HG03095 (cell line): ENCODE data around the gene RAPGEF1.

Experiments
- ATAC-seq: cut with Tn5 transposase; IDR thresholded peaks from one replicate; pipeline ENCODE4 v1.9.1; 2021; ENCODE audit warnings: moderate library complexity; ENCODE audit not compliant: unreplicated experiment

The RAPGEF1 gene

DNA sequence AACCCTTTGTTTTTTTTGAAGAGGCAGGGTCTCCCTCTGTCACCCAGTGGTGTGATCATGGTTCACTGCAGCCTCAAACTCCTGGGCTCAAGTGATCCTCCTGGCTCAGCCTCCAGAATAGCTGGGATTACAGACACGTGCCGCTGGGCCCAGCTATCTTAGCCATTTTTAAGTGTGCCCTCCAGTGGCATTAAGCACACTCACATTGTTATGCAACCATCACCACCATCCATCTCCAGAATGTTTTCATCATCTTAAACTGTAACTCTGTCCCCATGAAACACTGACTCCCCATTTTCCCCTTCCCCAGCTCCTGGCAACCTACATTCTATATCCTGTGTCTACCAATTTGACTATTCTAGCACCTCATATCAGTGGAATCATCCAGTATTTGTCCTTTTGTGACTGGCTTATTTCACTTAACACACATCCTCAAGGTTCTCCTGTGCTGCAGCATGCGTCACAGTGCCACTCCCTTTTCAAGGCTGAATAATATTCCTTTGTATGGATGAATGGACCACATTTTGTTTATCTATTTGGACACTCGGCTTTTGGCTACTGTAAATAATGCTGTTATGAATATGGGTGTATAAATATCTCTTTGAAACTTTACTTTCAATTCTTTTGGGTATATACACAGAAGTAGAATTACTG lies 12.5 kb upstream of the RAPGEF1 start:
- no peak for ATAC-seq

DNA sequence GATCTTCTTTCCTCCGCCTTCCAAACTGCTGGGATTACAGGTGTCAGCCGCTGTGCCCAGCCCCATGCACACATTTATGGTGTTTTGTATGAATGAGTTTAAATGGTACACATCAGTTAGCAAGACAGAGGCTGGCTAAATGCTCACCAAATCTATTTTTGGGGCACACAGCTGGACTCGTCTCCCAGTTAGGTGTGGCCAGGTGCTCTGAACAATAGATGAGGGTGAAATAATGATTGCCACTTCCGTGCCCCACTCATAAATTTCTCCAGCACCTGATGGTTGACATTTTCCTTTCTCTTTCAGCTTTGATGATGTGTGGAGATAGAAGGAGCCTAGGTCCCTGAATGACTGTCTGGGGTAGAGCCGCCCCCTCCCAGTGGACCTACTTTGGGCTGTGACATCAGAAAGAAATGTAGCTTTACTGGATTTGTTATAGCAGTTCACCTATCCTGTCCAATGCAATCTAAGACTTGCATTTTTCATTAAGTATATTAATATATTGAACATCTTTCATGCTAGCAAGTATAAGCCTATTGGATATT lies 8.6 kb upstream of the RAPGEF1 start:
- no peak for ATAC-seq

DNA sequence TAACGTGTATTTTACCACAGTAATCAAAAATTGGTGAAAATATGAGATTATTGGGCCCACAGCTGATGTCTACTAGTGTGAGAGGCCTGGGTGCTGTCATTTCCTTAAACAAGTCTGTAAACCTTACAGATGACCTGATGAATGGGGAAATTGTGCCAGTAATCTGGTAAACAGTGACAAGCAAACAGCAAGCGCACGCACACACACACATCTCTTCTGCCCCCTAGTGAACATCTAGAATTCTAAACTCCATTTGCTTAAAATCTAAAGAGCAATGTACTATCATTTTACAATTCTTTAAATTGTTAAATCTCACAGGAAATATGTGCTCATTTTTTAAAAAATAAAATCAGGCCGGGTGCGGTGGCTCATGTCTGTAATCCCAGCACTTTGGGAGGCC lies 7.5 kb upstream of the RAPGEF1 start:
- ATAC-seq: no peak

DNA sequence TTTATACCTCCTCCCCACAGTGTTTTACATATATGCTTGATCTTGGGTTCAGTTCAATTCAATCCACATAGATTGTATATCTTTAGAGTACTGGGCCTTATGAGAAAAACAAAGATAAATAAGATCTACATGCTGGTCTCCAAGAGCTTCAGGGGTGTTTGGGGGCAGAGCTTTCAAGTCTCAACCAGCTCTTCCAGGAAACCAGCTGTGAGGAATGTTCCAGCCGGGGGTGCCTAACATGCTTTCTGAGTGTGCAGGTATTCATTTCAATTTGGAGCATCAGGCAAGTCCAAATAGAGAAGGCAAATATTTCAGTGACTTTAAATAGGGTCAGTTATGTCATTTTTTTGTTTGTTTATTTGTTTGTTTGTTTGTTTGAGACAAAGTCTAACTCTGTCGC lies 5.7 kb upstream of the RAPGEF1 start:
- no peak for ATAC-seq

DNA sequence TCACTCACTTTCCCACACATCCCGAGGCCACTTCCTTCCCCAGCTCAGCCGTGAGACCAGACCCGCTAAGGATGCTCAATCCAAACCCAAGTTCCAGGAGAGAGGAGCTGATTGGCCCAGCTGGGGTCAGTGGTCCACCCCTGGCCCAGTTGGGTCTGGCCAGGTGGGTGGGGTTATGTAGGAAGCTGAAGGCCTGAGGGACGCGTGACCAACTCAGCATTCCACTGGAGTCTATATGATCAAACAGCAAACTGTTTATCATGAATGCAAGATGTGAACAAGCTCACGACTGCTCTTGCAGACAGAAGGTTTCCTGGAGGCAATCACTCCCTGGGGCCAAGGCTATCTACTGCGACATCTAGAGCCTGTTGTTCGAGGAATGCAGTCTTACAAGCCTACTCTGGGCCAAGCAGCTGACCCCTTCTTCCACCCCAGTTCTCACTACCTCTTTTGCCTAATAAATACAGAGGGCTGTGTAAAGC lies 4.9 kb upstream of the RAPGEF1 start:
- no peak for ATAC-seq

DNA sequence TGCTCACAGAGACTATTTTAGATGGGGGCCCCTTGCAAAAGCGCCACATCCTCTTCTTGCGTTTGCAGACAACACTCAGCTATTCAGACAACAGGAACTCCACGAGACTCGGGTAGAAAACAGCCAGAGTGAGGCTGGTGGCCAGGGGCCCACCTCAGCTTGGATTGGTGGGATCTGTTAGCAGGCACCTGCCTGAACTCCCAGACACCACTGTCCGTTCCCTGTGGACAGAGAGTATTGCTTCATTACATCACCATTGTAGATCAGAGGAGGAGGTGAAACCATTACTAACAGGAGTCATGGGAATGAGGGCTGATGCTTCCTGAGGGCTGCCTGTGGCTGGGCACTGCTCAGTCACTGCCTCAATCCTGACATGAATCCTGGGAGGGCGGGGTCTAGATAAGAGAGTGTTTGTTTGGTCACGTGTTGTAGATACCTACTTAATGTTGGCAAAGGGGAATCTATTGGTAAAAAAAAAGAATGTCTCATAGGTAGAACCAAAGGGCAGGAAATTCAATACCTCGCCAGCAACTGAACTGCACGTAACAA lies 4.4 kb upstream of the RAPGEF1 start:
- ATAC-seq: no peak

DNA sequence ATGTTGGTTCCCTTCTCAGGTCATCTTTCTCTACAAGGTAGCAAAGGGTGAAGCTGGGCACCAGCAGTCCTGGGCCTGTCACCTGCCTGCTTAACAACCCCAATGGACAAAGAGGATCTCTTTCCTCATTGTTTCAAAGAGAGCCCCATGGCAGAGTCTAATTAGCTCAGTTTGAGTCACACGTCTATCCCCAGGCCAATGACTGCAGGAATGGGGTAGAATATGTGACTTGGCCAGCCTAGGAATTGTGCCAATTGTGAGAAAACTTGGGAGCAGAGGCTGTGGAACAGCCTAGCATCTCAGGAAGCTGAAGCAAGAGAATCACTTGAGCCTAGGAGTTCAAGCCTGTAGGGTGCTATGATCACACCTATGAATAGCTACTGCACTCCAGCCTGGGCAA lies 3.6 kb upstream of the RAPGEF1 start:
- no peak for ATAC-seq

DNA sequence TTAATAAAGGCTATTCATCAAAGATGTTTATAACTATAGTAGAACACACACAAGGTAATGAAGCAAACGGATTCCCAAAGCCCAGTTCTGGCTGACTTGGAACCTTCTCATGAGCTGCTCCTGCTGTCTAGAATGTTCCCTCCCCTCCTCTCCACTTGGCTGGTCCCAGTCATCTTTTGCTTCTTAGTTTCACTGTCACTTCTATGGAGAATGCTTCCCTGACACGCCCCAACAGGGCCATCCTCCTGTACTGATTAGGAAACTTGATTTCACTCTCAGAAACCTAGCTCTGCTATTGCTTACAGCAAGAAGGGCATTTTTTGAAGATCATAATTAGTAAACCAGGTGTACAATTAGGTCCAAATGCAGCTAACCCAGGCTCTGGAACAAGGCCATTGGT lies 3.2 kb upstream of the RAPGEF1 start:
- no peak for ATAC-seq

DNA sequence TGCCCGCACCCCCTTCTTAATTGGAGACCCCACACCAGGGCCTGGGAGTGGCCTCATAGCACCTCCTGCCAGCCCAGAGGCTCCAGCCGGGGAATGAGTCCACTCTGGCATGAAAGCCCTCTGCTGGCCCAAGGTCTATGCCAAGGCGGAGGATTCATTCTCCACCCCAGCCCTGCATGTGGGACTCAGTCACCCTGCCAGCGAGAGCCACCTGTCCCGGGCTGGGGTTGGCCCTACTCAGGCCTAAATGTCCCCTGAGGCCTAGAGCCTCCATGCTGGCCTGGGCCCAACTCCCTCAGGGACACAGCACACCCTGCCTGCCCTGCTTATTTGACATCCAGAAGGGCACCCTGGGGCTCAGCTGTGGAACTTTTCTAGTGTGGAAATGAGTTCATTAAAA lies 1.0 kb upstream of the RAPGEF1 start:
- ATAC-seq: no peak

DNA sequence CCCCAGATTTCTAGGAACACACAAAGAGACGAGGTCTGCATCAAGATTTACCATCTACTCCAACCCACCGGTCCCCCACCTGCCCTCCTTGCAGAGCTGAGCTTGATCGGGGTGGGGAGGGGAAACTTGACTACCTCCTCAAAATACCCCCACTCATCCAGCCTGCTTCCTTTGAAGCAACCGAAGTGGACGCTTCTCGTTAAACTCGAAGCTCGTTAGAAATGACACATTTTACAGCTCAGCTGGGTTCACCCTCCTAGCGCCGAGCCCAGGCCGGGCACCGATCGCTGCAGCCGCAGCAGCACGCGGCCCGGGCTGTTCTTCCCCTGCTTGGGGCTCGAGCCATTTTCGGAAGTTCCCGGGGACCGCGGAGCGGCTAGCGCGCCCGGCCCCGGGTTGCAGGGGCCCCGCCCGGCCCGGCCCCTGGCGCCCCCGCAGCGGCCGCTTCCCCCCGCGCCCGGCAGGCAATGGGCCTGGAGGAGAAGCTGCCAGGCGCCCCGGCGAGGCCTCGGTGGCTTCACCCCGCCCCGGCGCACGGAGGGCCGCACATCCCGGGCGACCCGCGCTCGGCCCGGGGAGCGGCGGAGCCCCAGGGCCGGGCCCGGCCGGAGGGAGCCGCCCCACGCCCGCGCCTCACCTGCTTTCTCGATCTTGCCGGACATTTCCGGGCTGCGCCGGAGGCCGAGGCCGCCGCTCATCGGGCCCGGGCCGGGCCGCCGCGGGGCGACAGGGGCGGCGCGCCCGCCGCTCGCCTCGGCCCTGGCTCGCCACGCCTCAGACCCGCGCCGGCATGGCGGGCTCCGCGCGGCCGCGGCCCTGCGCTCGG lies 530 bp downstream of the RAPGEF1 start:
- no peak for ATAC-seq

DNA sequence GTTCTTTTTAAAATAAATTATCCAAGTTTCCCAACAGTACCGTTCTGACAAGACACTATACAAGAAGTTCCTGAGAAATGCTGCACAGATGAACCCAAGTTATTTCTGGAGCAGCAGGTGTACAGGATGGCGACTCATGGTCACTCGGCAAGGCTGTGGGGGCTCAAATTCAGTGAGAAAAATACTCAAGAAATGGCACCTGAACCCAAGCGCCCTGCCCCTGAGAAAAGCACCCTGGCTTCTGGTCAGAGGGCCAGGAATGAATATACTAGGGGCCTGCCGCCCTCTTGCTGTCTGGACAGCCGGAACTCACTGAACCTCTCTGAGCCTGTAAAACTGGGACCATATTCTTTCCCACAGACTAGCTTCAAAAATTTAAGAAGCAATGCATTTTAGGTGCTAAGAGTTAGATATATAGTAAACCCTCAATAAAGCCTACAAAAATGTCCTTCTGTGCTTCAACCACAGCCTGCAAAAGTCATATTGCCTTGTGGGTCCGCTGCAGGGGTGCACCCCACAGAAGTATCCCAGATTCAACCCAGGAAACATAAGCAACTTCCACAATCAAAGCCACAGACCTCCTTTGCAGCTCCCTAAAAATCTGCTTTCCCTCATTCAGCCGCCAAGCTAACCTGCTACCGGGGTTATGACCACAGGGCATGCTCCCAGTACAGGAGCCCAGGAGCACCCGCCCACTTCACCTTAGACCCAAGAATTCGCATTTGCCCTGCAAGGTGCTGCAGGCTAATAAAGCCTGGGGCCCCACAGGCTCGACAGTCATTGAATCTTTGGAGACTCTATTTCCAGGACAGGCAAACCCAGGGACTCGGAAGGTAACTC lies 1.4 kb downstream of the RAPGEF1 start:
- ATAC-seq: no peak

DNA sequence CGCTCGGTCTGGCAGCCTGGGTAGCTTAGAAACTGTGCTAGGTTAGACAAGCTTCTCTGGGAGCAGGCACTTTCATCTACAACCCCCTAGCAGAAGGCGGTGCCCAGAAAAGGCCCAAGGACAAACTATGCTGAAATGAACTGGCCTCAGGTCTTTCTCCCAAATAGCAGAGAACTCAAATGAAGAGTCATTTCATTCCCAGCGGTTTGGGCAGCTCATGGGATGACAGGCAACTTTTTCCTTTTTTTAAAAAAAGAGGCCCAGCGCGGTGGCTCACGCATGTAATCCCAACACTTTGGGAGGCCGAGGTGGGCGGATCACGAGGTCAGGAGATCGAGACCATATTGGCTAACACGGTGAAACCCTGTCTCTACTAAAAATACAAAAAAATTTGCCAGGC lies 2.5 kb downstream of the RAPGEF1 start:
- ATAC-seq: no peak

DNA sequence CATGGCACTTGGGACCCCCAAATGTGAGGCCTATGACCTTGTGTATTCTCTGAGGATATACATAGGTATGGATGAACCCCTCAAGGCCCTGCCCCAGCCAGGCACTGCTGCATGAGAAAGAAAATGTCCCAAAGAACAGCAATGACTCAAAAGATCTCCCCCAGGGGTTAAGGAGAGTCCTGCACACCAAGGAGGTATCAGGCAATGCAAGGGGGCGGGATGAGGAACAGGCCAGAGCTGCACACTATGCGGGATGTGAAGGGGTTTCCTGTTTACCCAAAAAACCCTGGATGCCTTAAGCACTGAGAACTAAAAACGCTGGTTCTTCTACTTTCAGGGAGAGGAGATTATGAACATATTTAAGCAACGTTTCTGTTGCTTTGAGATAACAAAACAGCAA lies 3.4 kb downstream of the RAPGEF1 start:
- ATAC-seq: no peak

DNA sequence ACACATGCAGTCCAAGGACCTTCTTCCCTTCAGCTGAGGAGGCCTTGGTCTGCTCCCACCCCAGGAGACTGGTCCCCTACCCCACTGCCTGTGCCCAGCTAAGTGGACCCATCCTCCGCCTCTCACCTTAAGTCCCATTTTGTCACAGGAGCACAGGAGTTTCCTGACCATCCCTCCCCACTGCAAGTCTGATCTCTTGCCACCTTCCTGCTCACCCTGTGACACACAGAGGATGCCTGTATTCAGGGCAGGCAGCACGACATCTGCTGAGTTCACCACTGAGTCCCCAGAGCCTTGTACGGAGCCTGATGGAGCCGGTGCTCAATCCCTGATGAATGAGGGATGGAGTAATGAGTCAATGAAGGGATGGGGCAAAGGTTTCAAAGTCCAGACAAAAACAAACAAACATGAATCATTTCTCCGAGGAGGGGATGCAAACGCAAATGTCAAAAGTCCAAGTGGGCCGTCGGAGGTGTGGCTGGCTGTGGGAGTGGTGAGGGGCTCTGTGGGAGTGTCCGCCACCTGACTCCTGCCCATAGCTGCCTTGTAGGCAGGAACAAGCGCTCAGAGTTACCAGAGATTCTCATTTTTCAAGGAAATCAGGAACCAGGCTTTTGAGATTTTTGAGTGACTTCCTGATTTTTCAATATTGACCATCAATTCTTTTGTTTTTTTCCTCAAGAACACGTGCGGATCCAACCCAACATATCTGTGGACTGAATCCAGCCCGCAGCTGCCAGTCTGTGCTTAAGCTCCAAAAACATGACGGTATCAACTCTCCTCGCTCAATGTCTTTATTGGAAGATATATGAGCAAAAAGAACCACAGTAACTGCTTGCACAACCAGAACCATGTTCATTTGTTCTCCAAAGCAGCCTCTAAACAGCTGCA lies 4.4 kb downstream of the RAPGEF1 start:
- ATAC-seq: no peak

DNA sequence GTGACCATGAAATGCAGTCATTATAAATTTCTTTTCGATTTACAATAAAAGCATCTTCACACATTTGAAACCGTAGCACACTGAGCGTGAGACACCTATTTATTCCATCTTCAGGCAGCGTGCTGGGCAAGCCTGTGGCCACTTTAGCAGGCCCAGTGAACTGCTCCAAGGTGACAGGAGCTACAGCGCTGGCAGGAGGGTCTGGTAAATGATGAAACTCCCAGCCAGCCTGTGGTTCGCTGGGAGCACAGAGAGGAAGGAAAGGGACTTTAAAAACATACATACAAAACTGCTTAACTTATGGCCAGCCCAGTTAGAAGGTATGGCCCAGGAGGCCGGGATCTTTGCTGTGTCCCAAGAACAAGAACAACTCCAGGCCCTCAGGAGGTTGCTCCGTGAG lies 5.1 kb downstream of the RAPGEF1 start:
- ATAC-seq: no peak

DNA sequence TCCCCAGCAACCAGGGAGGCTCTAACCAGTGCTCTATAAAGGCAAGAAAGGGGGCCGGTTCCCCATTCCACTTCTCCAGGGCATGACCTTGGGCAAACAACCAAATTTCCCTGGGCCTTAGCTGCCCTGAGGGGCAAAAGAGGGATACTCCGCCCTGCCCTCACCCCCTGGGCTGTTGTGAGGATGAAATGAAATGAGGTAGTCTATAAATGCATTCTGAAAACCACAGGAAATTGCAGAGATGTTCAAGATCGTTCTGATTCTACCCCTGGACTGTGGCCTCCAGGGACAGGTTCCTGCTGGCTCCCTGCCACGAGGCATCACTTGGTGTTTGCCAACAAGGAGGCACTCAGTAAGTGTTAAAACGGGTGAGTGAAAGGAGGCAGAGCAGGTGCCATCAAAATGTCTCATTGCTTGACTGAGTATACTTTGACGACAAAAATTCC lies 5.7 kb downstream of the RAPGEF1 start:
- ATAC-seq: no peak

DNA sequence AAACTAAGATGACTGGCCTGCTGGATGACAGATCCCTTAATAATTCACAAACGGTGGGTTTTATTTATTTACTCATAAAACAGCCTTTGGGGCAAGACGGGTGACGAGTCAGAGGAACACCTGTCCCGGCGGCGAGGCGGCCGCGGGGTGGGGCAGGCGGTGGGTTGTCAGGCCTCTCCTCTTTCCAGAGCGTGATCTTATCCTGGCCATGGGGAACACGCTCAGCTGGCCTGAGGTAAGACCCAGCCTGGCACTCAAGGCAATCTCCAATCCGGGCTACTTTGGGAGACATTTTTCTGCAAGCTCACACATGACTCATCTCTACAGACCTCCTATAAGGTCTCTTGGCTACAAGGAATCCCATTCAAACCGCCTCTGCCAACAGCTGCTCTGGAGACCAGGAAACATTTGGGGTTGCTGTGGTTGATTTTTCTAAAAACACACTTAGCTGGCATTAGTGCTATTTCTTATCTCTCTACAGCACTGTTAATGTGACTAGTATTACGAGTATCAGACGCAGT lies 6.3 kb downstream of the RAPGEF1 start:
- ATAC-seq: no peak

DNA sequence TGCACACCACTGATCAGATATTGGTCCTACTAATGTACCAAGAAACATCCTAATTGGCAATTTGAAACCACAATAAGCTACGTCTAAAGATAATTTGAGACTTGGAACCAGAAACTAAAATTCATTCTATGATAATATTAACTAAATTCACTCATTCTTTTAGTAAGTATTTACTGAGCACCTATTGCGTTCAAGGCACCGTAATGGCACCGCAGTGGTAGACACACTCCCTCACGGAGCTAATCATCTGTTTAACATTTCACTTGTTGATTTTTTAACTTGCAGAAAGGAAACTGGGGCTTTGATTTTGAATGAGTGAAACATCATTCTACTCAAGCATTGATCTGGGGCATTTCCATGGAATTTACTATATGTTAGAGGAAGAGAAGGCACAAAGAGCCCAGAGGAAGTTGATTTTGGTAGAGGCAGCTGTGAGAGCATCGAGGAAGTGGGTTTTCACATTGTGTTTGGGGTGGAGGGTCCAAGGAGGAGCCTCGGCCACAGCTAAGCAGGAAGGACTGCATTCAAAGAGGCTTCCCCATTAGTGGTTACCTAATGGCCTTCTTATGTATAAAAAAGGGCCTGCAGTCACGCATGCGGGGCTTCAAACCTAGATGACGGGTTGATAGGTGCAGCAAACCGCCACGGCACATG lies 7.1 kb downstream of the RAPGEF1 start:
- no peak for ATAC-seq

DNA sequence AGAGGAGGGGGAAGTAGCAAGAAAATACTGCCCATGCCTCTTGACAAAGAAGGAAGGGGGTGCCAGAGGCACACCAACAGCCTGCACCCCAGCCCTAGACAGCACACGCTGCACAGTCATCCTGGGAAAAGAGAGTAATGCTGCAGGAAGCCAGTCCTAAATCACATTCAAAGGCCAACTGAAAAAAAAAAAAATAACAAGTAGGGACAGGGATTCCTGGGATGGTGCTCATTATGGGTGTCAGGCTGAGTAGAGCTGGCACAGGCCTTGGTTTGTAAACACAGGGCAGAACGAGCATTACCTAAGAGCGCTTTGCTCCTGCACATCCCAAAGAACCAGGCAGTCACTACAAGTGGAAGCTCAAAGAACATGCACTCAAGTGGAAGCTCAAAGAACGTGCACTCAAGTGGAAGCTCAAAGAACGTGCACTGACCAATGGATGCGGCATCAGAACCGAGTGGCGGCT lies 7.8 kb downstream of the RAPGEF1 start:
- ATAC-seq: no peak
